Measurements from ENCODE around the gene FADS3.

GRCh38 chr11:61880454-61880853 is 10.9 kb downstream of the FADS3 start:
- TF ChIP-seq POLR2AphosphoS5 (IDR thresholded peaks at IDR 0.05; ENCODE audit: low read depth) (no peak), CTCF (conservative IDR thresholded peaks at IDR 0.05; ENCODE audit: low read depth in 2 of 2) (no peak), ZNF331 (CRISPR knock-in tag; IDR thresholded peaks at IDR 0.05; ENCODE audit: low read depth) (no peak), EZH2phosphoT487 (IDR thresholded peaks at IDR 0.05; ENCODE audit: unreplicated experiment) (no peak)
